ENCODE data around the gene SRD5A1. TPM values are rescaled to one million over a fixed set of nuclear protein-coding genes. Genes with fewer than 3 reads are reported as not detected.

Gene SRD5A1
- total RNA-seq = 12.0 to 12.8 TPM (median 12.7 TPM) in 3 replicates

DNA sequence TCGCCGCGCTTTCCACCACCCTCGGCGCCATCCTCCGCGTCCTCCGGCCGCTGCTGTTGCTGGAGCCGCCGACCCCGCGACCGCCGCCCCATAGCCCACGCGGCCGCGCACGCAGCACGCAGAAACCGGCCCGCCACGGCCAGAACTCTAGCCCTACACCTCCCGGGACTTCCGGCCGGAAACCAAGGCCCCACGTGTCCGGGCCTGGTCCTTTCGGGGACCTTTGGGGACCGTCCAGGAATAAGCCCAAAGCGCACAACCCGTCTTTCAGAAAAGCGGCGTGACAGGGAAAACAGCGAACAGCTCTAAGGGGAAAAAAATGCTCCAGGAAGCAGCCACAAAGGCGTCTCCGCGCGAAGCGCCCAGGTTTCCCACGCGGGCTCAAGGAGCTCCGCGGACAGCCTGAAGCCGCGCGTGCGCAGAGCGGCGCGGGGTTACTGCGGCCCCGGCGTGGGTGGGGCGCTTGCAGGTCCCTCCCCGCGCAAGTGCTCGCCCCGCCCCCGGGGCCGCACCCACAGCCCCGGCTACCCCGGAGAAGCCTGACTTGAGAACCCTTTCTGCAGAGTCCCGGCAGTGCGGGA is at the start of gene SRD5A1, which contains the start of gene NSUN2:
SRD5A1 (plus strand) TSS at position 553 of the 581 bp plus-strand sequence. CDS start 137 bp downstream, outside the sequence.
NSUN2 (minus strand) TSS at position 157 of the 581 bp plus-strand sequence; CDS start at position 92, 65 bp downstream.
- peaks cover 12% of the 10 kb centered on the region for H3K36me3 Mint-ChIP-seq
- DNase-seq (ENCODE audit: low spot score in 2 of 2, unreplicated experiment in 2 of 2) = peak; percentile 86 to 93
- H3K9me3 Mint-ChIP-seq = no peaks in the 10 kb centered on the region
- H3K4me1 Mint-ChIP-seq = peaks cover 13% of the 10 kb centered on the region
- peak within 1 kb of the TSS; percentile 98 for H3K4me3 Mint-ChIP-seq
- H3K27me3 Mint-ChIP-seq (ENCODE audit: low read depth) = no peaks in the 10 kb centered on the region
- TF ChIP-seq, protein P1, sequence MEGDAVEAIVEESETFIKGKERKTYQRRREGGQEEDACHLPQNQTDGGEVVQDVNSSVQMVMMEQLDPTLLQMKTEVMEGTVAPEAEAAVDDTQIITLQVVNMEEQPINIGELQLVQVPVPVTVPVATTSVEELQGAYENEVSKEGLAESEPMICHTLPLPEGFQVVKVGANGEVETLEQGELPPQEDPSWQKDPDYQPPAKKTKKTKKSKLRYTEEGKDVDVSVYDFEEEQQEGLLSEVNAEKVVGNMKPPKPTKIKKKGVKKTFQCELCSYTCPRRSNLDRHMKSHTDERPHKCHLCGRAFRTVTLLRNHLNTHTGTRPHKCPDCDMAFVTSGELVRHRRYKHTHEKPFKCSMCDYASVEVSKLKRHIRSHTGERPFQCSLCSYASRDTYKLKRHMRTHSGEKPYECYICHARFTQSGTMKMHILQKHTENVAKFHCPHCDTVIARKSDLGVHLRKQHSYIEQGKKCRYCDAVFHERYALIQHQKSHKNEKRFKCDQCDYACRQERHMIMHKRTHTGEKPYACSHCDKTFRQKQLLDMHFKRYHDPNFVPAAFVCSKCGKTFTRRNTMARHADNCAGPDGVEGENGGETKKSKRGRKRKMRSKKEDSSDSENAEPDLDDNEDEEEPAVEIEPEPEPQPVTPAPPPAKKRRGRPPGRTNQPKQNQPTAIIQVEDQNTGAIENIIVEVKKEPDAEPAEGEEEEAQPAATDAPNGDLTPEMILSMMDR (IDR thresholded peaks at IDR 0.05; ENCODE audit: unreplicated experiment) = no peak
- peak within 1 kb of the TSS; percentile 99 for H3K27ac Mint-ChIP-seq

DNA sequence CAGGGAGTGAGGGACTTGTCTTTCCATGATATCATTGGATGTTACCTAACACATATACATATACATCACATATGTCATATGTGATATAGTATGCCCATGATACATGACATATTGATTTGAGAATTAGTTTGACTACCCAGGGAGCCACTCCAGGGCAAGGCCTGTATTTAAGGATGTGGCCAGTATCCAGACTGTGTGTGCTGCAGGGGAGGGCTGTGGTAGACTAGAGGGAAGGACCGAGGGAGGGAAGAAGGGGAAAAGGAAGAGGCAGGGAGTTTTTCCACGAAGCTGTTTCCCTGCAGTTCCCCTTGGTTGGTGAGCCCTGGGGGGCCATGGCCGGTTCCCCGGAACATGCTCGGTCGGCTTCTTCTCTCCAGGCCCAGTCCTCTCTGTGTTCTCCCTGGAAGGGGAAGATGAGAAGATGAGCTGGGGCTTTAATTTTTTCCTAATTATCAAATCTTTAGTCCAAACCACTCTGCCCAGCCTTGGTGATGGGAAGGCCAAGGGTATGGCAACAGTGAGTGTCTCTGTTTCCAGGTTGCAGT is 49.1 kb upstream of the SRD5A1 start:
- Mint-ChIP-seq H3K27ac (no peak overlapping the region), H3K4me1 (peaks cover 12% of the 10 kb centered on the region), H3K9me3 (no peaks in the 10 kb centered on the region), H3K27me3 (ENCODE audit: low read depth) (peaks cover 76% of the 10 kb centered on the region), H3K36me3 (no peaks in the 10 kb centered on the region), H3K4me3 (peak overlapping the region; percentile 56)
- TF ChIP-seq, protein P1 (IDR thresholded peaks at IDR 0.05; ENCODE audit: unreplicated experiment) = no peak
- DNase-seq (ENCODE audit: low spot score in 2 of 2, unreplicated experiment in 2 of 2) = no peak

GRCh38 chr5:6584727-6585126 is 48.5 kb upstream of the SRD5A1 start:
- TF ChIP-seq, protein P1 (IDR thresholded peaks at IDR 0.05; ENCODE audit: unreplicated experiment) = no peak
- H3K36me3 Mint-ChIP-seq = no peaks in the 10 kb centered on the region
- no peak for DNase-seq (ENCODE audit: low spot score in 2 of 2, unreplicated experiment in 2 of 2)
- no peak overlapping the region for H3K4me3 Mint-ChIP-seq
- no peak overlapping the region for H3K27ac Mint-ChIP-seq
- H3K27me3 Mint-ChIP-seq (ENCODE audit: low read depth) = peaks cover 71% of the 10 kb centered on the region
- H3K4me1 Mint-ChIP-seq = peaks cover 12% of the 10 kb centered on the region
- H3K9me3 Mint-ChIP-seq = no peaks in the 10 kb centered on the region

GRCh38 chr5:6585168-6585567 is 48.1 kb upstream of the SRD5A1 start:
- no peaks in the 10 kb centered on the region for H3K9me3 Mint-ChIP-seq
- no peak for DNase-seq (ENCODE audit: low spot score in 2 of 2, unreplicated experiment in 2 of 2)
- TF ChIP-seq, protein P1 (IDR thresholded peaks at IDR 0.05; ENCODE audit: unreplicated experiment) = no peak
- H3K4me1 Mint-ChIP-seq = peaks cover 12% of the 10 kb centered on the region
- no peak overlapping the region for H3K27ac Mint-ChIP-seq
- no peaks in the 10 kb centered on the region for H3K36me3 Mint-ChIP-seq
- no peak overlapping the region for H3K4me3 Mint-ChIP-seq
- peaks cover 71% of the 10 kb centered on the region for H3K27me3 Mint-ChIP-seq (ENCODE audit: low read depth)

GRCh38 chr5:6585939-6586646 is 47.1 kb upstream of the SRD5A1 start:
- TF ChIP-seq, protein P1 (IDR thresholded peaks at IDR 0.05; ENCODE audit: unreplicated experiment) = no peak
- Mint-ChIP-seq H3K27me3 (ENCODE audit: low read depth) (peaks cover 63% of the 10 kb centered on the region), H3K36me3 (no peaks in the 10 kb centered on the region), H3K9me3 (no peaks in the 10 kb centered on the region), H3K4me3 (no peak overlapping the region), H3K4me1 (peaks cover 12% of the 10 kb centered on the region), H3K27ac (no peak overlapping the region)
- no peak for DNase-seq (ENCODE audit: low spot score in 2 of 2, unreplicated experiment in 2 of 2)
